ENCODE measurements around the gene CLEC3A.
"Not testable (repeated sequence)": the region's sequence is repeated elsewhere in the genome, so short reads cannot be mapped to it uniquely, and the experiment has no call there.

The CLEC3A gene

DNA sequence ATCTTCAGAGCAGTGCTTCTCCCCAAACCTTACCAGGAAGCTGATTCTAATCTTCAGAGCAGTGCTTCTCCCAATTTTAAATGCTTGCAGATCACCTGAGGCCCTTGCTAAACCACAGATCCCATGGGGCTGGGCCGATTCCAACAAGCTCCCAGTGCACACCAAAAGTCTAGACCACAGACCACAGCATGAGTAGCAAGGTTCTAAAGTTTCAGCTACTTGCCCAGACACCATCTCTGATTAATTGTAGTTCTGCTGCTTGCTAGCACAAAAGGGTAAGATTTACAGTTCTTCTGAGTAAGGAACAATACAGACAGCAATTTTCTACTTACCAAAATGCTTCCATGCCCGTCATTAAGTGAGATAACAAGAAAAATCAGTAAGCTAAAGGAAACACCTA is 12.2 kb downstream of the CLEC3A start:
- DNase-seq: peak in 1 of 2 experiments; percentile 5

DNA sequence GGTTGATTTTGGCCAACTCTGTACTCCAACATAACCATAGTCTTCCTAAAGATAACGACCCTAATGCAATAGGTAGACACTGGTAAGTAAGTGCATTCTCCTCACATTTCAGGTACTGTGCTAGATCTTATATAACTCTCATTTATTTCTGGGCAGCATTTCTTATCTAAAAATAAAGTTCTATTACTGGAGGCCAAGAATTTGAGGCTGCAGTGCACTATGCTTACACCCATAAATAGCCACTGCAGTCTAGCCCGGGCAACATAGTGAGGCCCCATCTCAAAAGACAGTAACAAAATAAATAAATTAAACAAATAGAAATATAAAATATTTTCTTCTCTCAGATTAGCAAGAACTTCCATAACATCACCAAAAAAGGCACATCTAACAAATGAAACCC is 12.7 kb downstream of the CLEC3A start:
- DNase-seq: no peak

DNA sequence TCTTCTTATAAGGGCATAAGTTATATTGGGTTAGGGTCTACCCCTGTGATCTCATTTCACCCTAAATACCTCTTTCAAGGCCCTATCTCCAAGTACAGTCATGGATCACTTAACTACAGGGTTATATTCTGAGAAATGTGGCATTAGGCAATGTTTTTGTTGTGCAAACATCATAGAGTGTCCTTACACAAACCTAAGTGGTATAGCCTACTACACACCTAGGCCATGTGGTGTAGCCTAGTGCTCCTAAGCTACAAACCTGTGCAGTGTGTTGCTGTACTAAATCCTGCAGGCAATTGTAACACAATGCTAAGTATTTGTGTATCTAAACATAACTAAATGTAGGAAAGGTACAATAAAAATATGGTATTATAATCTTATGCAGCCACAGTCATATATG is 18.0 kb downstream of the CLEC3A start:
- DNase-seq: no peak

- no peak for DNase-seq
Observed at GRCh38 chr16:78045865-78046581, 23.7 kb downstream of the CLEC3A start.

DNA sequence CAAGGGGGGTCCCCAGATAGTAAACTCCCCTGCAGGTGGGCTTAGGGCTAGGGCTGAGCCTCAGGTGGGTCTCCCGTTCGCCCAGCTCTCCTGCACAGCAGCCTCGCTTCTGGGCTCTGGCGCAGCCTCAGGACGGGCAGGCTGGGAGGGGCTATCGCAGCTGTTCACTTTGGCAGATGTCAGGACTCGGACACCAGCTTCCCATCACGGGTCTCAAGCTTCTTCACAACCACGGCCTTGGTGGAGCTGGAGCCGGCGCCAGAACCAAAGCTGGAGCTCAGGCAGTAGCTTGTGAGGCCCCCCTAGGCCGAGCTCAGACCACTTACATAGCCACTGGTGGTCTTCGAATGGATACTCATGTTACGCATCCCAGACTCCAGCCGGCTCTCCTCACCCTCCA is 26.0 kb downstream of the CLEC3A start:
- no peak for DNase-seq

GRCh38 chr16:78050734-78051400 is 28.5 kb downstream of the CLEC3A start:
- DNase-seq: no peak

DNA sequence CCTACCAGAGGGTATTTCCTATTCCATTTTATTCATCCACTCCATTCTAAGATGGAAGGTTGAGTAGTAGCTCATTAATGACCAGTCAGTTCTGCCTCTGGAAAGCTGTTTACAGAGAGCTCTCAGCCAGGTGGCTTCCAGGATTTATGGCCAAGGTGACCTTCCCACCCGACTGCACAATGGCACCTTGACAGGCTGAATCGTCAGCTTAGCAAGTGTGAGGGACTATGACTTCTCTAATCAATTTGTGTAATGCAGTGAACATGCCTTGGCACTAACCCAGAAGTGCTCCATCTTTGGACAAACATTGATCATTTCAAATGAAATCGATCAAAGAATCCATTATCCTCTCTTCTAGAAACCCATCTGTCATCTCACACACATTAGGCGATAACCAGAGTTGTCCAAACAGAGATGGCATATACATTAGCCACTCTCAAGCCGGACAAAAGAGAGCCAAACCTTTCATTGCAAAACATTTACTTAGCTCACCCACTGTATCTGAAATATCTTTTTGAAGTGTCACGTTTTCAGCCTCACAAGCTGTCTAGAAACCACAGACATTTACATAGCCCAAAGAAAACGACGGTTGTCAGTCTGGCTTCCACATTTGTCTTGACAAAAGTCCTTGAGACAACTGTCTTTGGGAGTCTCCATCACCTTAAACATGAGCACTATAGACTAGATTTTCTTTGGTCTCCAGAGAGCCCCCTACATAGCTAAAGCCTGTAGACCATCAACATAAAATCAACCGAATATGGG is 35.6 kb downstream of the CLEC3A start:
- DNase-seq: peak; percentile 60 to 61

DNA sequence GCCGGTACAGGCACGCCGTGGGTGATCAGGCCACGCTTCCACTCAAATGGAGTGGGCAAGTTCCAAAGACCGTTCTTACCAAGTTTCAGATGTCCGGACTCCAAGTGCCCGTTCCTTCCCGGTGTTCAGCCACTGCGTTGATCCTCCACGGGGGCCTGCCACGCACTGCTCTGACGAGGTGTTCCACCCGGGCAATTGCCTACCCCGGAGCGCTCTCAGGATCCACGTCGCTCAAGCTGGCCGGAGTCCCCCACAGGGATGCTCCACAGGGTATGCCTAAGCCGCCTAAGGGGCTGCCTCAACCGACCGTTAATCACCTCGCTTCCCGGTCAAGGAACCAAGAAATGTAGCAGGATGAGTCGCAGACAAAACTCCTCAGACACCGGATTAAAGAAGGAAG is 37.5 kb downstream of the CLEC3A start:
- DNase-seq: not testable (repeated sequence)

DNA sequence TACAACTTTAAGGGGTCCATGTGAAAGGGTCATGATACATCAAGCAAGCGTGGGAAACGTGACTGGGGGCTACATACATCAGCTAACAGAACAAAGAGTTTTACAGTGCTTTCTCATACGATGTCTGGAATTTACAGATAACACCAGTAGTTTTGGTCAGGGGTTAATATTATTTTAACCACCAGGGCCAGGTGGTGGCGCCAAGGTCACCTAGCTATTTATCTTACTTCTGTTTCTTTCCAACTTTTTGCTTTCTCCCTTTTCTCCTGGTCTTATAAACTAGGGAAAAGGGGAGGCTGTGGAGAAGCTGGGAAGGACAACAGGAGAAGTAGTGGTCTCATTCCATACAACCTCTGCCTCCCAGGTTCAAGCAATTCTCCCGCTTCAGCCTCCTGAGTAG is 37.9 kb downstream of the CLEC3A start:
- DNase-seq: no peak

DNA sequence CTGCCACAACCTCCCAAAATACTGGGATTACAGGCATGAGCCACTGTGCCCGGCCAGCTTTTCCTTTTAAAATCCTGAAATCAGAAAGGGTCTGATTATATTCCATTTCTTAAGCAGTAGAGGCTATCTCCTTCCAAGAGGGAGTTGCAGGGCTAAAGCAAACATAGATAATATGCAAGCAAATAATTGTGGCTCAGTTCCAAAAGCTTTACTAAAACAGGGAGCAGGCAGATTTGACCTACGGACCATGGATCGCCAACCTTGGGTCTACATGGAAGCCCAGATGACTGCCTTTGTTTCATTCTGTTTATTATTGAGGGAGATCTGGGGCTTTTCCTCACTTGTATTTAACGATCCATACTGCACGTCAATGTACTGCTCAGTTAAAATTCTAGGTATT is 38.5 kb downstream of the CLEC3A start:
- DNase-seq: no peak

DNA sequence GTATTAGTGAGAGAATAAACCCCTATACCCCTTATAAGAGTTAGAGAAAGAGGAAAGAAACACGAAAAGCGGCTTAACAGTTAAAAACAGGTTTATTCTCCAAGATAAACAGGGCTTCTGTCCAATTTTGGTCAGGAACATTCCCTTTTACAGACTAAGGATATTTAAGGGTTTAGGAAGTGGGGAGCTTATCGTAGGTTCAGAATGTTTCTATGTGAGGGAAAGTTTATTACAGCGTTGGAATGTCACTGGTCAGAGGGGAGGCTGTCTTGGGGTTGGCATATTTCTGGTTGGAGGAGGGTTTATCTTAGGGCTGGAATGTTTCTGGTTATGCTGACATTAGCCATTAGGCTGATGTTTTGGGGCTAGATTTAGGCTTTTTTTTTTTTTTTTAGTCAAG is 43.0 kb downstream of the CLEC3A start:
- DNase-seq: no peak

- no peak for DNase-seq
Observed at GRCh38 chr16:78069913-78070312, 47.6 kb downstream of the CLEC3A start.

DNA sequence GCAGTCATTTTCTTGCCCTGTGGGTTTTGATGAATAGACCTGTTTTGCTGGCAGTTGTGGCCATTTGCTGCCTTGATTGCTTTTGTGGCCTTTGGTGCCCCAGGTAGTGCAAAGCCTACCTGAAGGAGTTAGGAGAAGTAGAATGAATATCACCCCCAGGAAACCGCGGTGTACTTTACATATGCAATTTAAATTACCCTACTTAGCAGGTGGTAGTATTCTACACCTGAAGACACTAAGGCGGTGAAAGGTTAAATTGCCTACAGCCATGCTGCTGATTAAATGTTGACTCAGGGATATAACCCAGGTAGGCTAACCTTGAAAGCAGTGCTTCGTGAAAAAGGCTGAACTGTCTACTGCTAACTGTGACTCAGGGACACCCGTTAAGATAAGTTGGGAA is 49.9 kb downstream of the CLEC3A start:
- DNase-seq: no peak

DNA sequence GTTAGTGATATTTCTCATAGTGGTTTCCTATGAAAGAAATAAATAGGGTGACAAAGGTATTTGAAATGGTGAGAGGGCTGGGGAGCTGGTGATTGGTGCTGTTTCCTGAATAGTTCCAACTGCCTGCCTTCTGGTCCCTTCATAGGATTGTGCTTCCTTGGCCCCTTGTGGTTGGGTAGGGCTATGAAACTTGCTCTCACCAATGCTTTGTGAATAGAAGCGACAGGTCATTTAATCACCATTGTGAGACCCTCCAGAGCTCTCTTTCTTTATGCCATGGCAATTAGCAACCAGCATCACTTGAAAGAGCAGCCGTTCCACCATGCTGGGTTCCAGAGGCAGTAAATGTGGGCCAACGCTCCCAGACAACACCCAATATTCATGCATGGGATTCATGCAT is 53.5 kb downstream of the CLEC3A start:
- DNase-seq: no peak

GRCh38 chr16:78081341-78081740 is 59.0 kb downstream of the CLEC3A start:
- no peak for DNase-seq
